GM20431 (cell line): Measurements from ENCODE around the gene DCTN2.
"Not testable (repeated sequence)": the region's sequence is repeated elsewhere in the genome, so short reads cannot be mapped to it uniquely, and the experiment has no call there.

ENCODE experiments used
- in situ Hi-C: fragments of 300-500 bp; cut with MseI, MboI; formaldehyde crosslinking; loops from one replicate; pipeline ENCODE4 v1.15.0; 2020; ENCODE audit warnings: low sequenced_read_pairs; ENCODE audit not compliant: unreplicated experiment

DCTN2 gene

DNA sequence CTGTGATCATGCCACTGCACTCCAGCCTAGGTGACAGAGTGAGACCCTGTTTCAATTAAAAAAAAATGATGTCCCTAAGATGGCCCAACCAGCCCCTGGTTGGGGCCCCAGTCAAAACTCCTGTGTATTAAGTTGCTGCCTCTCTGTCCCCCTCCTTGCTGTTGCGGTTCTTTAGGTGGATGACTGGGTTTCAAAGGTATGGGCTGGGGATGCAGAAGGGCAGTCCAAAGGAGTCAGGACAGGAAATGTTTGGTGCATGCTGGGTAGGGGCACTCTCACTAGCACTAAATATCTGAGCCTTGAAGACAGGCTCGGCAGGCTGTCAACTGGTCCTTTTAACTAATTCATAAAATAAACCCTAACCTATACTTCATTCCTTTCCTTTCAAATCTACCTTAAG, 32.0 kb upstream of the DCTN2 start:
- in situ Hi-C loops = no loop called here

DNA sequence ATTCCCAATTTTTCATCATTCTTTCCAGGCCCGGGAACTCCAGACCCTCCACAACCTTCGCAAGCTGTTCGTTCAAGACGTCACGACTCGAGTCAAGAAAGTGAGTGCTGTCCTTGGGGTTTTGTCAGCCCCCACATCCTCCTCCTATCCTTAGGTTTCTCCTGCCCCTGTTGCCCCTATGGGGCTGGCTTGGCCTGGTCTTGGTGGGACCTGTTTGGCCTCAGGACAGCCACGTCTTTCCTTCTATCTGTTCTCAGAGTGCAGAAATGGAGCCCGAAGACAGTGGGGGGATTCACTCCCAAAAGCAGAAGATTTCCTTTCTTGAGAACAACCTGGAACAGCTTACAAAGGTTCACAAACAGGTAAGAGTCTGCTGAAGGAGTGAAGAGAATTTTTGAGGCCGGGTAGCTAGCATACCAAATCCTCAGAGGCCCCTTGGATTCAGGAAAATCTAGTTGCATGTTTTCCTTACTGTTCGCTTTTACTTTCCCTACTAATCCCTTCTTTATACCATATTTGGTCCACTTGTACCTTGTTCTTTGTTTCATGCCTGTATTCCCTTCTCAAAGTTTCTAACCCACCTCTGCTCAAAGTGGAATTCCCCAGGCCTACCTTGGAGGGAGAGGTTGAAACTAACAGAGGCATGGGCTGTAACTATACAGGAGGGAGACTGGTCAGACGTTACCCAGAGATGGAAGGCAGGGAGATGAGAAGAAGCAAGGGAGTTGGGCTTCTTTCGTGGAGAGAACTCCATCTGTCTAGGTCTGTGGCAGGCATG, 31.2 kb upstream of the DCTN2 start:
- in situ Hi-C loops = no loop called here

GRCh38 chr12:57576613-57577160, 29.7 kb upstream of the DCTN2 start:
- in situ Hi-C loops = no loop called here

GRCh38 chr12:57575771-57576612, 29.0 kb upstream of the DCTN2 start:
- in situ Hi-C loops = no loop called here

GRCh38 chr12:57574795-57575194, 27.8 kb upstream of the DCTN2 start:
- in situ Hi-C loops = no loop called here

- in situ Hi-C loops = no loop called here
These were observed 25.2 kb upstream of the DCTN2 start for GRCh38 chr12:57571926-57572762.

- in situ Hi-C loops = not testable (repeated sequence)
These were observed 23.4 kb upstream of the DCTN2 start for GRCh38 chr12:57570438-57570837.

DNA sequence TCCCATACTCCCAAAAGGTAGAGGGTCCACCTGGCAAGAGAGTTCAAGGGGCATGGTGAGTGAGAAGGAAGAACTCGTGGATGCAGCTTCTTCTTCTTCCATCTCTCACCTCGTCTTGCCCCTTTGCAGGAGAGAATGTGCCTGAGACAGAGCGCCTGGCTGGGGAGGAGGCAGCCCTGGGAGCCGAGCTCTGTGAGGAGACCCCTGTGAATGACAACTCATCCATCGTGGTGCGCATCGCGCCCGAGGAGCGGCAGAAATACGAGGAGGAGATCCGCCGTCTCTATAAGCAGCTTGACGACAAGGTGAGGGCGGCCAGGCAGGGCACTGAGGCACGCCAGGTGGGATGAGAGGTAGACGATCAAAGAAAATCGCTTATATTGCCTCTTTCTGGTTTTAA, 22.9 kb upstream of the DCTN2 start:
- in situ Hi-C loops = no loop called here

GRCh38 chr12:57568838-57569237, 21.8 kb upstream of the DCTN2 start:
- in situ Hi-C loops = no loop called here

GRCh38 chr12:57564178-57564740, 17.3 kb upstream of the DCTN2 start:
- in situ Hi-C loops = no loop called here

GRCh38 chr12:57563358-57563757, 16.4 kb upstream of the DCTN2 start:
- in situ Hi-C loops = no loop called here

- in situ Hi-C loops = not testable (repeated sequence)
These were observed 14.1 kb upstream of the DCTN2 start for GRCh38 chr12:57561117-57561516.

DNA sequence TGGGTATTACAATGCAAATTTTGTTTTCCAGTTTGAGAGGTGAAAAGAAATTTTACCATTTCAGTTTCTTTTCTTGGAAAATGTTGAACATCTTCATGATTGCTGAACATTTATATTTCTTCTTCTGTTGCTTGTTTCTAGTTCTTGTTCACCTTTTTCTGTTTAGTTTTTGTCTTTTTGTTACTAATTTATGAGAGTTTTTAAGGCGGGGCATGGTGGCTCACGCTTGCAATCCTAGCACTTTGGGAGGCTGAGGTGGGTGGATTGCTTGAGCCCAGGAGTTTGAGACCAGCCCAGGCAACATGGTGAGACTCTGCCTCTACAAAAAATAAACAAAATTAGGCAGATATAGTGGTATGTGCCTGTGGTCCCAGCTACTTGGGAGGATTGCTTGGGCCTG, 13.5 kb upstream of the DCTN2 start:
- in situ Hi-C loops = no loop called here

GRCh38 chr12:57558864-57559263, 11.9 kb upstream of the DCTN2 start:
- in situ Hi-C loops = no loop called here

GRCh38 chr12:57554897-57555296, 7.9 kb upstream of the DCTN2 start:
- in situ Hi-C loops = no loop called here

- in situ Hi-C loops = no loop called here
These were observed 7.5 kb upstream of the DCTN2 start for GRCh38 chr12:57554453-57554852.

GRCh38 chr12:57553343-57554202, 6.6 kb upstream of the DCTN2 start:
- in situ Hi-C loops = no loop called here

DNA sequence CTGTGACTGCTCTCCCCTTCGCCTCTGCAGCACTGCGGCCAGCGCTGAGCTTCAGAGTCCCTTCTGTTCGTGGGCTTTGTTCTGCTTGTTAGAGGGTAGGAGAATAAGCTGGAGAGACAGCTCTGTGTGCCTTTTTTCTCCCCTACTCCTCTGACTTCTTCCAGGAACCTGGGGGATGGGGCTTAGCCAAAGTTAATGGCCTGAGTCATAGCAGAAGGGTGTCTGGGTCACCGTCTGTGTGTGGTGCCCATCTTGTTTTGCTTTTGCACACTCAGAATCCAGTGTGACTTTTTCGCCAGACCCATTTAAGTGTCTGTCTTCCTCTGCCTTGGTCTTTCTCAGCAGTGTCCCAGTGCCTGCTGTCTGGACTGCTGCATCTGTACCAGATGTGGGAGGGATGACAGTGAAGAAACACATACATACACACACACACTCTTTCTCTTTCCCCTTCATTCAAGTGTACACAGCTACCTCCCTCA, 5.9 kb upstream of the DCTN2 start:
- in situ Hi-C loops = no loop called here

- in situ Hi-C loops = no loop called here
These were observed 5.3 kb upstream of the DCTN2 start for GRCh38 chr12:57552306-57552651.
